ENCODE measurements around the gene MYADML2.

MYADML2 gene

DNA sequence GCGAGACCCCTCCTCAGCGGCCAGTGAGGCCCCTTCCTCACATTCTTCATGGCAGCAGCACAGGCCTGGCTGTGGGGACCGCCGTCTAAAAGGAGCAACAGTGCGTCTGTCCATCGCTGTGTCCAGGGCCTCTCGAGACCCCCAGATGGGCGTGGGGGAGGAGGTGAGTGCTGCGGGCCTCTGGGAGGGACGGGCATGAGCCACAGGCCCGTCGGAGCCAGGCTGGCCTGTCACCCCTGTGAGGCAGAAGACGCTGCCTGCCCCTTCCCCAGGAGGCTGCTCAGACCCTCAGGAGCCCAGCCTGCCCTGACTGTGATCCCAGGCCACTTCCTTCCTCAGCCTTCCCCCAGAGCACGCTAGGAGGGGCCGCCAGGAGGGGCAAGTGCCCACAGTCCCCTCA lies 7.8 kb downstream of the MYADML2 start:
- no peak for ATAC-seq
- DNase-seq = no peak

DNA sequence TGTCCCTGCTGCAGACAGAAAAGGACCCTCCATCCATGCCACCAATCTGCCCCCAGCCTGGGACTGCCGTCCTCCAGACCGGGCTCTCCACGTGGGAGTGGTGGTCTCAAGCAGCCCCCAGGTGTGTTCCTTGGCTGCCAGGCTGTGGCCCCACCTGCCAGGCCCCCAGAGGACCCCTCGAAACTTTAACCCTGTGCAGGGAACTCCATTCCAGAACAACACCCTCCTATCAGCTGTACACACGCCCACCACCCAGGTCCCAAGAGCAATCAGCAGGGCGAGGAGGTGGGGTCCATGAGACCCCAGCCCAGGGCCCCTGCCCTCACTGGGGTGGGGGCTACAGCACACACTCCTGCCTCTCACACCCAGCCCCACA lies 11.3 kb downstream of the MYADML2 start:
- no peak for DNase-seq
- ATAC-seq = no peak

DNA sequence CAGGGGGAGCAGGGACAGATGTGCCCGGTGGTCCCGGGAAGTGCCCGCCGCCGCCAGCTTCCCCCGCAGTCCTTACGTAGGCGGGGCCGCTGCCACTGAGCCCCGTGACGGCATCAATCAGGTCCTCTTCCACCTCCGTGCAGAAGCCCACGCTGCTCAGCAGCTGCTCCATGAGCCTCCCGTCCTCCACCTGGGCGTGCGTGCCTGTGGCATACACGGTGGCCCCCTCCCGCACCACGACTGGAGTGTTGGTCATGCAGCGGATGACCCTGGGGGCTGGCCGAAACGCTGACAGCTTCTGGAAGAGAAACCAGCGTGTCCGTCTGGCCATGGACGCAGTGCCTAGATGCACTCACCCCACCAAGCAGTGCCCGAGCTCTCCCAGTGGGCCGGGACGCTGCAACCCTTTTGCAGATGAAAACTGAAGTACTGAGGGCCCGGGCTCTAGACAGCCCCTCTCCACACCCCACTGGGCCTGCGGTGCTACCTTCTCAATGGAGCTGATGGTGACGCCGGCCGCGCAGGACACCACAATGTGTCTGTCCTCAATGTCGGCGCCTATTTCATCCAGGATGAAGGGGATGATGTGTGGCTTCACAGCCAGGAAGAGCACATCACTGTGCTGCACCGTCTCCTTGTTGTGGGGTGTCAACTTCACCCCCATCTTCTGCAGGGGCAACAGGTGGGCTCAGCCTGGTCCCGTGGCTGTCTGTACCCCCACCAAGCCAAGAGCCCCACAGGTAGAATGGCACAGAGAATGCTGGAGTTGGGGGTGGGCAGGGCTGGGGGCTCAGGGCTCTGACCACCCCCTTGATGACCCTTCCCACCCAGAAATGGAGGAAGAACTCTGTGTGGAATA lies 12.0 kb downstream of the MYADML2 start:
- ATAC-seq = no peak

DNA sequence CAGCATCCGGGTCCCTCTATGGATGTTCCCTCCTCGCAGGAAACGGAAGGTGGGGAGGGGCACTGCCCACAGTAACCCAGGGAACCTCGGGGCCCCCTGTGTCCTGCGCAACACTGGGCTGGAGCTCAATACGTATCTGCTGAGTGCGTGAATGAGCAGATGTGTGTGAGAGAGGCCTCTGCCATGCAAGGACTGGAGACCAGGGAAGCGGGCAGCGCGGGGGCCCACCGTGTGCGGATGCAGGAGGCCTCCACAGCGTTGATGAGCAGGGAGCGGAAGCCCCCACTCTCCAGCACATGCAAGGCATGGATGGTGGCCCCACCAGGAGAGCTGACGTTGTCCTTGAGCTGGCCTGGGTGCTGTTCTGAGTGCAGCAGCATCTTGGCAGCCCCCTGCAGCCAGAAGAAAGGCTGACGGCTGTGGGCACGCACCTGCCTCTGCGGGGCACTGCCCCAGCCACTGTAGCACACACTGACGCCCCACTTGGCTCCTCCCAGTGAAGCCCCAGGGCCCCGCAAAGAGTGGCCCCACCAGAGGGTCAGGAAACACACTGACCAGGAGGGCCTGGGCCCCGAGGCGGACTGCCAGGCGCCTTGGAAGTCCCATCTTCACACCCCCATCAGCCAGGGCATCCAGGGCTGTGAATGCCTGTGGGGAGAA lies 12.8 kb downstream of the MYADML2 start:
- ATAC-seq (no peak), DNase-seq (no peak)

More for the DNA sequence above, 12.0 kb downstream of the MYADML2 start:
- DNase-seq = no peak

DNA sequence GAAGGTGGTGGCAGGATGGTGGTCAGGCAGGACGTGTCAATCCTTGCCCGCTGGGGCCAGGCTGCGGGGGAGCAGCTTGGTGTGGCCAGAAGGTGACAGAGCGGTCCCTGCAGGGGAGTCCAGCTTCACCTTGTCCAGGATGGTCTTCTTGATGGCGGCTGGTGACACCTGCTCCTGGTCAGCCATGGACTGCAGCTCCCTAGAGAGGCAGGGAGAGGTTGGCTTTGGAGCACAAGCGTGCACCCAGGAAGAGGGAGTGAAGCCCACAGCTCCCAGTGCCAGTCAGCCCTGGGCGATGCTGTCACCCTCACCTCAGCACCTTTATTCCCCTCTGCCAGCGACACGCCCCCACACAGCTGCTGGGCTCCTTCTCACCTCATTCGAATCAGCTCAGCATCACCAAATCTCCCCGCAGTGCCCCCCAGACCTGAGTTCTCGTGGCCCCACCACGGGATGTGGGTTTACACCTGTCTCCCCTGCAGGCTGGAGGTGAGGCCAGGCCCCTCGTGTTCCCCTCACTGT lies 13.8 kb downstream of the MYADML2 start:
- ATAC-seq (no peak), DNase-seq (no peak)

DNA sequence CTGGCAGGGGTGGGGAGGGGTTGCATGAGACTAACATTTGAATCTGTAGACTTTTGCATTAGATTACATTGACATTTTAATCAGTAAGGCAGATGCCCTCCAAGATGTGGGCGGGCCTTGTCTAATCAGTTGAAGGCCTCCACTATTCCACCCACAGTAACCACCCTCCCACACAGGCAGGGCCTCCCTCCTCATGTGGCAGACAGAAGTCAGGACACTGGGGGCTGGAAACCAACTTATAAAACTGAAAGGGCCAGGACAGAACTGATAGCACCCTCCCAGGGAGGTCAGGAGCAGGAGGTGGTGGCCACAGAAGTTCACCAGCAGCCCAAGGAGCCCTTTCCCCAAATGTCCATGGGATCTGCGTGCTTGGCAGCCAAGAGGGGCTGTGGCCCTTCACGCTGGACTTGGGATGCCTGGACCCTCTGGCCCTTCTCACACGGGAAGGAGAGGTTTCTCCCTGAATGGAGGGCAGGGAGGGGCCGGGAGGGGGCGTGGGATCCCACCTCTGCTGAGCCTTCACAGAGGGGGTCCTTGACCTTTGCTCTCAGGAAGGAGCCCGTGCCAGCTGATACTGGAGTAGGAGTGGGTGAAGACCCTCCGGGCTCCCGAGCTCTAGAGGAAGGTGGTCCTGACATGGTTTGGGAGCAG lies 14.6 kb downstream of the MYADML2 start:
- no peak for ATAC-seq
- DNase-seq = no peak

DNA sequence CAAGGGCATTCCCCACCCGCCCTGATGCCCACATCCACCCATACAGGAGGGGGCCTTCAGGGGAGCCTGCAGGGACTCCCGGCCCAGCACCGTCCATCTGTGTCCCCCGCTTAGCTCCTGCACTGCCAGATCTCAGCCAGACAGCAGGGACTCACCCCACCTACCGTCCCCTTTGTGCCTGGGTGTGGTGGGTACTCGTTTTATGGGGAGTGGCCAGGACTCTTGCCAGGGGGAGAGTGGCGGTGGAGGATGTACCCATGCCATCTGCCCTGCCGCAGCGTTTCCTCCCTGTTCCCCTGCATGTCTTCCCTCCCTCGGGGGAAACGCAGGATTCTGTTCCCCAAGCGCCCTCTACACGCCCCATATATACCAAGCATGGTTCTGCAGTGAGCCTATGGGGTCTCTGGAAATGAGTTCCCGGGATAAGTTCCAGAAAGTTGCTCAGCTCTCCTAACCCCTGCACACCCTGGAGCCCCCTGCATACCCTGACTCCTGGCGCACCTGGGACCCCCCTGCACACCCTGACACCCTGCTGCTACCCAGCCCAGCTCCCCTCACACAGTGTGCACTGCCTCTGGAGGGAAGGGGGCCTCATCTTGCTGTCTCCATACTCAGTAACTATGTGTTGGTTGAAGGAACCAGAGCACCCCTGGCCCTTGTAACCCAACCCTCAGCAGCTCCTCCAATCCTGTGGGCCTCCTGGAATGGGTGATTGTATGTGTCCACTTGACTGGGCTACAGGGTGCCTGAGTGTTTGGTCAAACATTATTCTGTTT lies 15.3 kb downstream of the MYADML2 start:
- DNase-seq (no peak), ATAC-seq (no peak)

DNA sequence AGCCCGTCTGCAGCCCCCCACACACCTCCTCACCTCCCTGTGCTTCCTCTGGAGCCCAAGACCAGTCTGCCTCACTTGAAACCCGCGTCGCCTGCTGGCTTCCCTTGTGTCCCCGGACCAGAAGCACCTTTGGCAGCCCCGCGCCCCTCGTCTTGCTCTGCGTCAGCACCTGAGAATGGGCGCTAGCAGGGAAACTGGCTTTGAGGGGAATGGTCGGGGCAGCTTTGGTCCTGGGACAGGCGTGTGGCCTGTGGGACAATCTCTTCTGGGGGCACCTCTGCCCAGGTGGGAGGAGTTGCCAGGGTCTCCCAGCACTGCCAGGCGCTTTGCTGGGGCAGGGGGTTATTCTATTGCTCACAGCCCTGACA lies 15.9 kb downstream of the MYADML2 start:
- no peak for DNase-seq
- ATAC-seq = no peak

DNA sequence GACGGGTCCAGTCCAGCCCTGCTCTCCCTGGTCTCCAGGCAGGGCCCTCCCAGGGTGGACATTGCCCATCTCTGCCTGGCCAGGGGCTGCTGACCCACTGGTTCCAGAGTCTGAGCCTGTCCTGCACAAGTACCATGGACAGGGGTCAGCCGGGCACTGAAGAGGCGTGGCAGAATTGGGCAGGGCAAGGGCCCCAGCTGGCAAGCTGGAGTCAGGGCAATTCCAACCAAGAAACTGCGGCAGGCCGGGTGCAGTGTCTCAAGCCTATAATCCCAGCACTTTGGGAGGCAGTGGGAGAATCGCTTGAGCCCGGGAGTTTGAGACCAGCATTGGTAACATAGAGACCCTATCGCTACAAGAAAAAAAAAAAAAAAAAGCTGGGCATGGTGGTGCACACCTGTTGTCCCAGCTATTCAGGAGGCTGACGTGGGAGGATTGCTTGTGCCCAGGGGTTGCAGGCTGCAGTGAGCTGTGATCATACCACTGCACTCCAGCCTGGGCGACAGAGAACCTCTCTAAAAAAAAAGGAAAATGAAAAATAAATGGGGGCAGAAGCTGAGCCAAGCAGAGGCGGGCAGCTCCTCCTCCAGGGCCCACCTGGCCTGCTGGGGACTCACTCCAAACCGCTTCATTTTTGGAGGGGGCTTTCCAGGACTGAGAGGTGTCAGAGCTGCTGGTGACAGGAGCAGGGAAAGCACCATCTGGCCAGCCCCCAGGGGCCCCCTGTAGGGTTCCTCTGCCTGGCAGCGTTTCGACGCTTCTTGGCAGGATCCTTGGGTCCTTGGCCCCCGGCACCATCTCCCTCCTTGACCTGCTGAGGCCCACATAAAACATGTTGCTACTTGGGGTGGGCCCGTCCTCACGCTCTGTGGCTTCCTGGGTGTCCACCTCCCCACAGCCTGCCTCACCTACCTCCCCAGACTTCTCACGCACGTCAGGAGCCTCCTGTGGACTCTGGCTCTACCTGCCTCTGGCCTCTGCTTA lies 16.6 kb downstream of the MYADML2 start:
- no peak for ATAC-seq
- DNase-seq = peak; percentile 37

DNA sequence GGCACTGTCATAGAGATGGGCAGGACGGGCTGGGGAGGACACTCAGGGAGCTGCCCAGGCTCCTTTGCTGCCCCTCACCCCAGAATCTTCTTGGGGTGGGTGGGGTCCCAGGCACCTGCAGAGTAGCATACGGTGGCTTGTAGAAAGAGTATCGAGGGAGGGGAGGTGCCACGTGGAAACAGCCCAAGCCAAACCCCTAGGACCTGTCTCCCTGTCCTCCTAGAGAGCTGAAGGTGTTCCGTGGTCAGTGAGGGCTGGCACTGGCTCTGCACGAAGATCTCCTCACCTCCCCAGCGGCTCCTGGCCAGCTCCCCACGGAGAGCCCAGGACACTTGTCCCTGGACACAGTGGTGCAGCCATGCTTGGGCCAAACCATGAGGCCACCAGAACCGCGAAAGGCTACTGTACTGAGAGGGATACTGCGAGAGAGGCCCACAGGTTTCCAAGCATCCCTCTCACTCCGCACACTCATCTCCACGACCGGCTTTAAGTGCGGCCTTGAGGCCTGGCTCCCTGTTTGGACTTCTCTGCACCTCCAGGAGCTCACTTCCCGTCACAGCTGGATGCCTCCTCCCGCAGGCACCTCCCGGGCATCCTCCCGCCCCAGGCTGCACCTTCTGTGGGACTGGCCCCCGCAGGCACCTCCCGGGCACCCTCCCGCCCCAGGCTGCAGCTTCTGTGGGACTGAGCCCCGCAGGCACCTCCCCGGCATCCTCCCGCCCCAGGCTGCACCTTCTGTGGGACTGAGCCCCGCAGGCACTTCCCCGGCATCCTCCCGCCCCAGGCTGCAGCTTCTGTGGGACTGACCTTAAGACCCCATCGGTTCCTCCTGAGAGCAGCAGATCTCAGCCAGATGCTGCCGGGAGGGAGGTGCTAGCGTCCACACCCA lies 17.5 kb downstream of the MYADML2 start:
- ATAC-seq = no peak
- DNase-seq = no peak

DNA sequence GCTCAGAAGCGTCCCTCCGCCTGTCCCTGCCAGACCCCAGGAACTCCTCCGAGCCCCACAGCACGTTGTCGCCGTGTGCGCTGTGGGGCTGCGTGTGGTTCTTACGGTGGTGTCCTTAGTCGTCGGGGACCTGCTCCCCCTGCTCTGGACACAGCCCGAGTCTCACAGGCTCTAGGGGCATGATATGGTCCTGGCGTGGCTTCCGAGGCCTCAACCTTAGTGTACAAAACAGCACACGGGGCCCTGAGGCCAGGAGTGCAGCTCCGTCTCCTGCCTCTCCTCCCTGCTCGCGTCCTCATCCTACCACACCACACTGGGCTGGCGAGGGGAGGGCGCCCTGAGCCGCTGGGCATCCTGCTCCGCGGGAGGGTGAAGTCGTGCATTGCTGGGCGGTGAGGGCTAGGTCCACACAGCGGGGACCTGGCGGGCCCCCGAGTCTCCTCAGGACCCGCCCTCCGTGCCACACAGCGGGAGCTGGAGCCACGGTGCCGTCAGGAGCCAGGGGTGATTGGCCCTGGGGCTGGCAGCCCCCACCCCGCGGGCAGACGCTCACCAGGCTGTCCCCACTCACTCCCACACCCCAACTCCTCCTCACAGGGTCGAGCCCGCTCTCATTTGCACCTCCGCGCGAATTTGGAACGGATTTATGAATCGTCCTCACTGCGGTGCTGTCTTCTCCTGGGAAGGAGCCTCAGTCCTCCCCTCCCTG lies 18.3 kb downstream of the MYADML2 start:
- DNase-seq (peak; percentile 29), ATAC-seq (no peak)

DNA sequence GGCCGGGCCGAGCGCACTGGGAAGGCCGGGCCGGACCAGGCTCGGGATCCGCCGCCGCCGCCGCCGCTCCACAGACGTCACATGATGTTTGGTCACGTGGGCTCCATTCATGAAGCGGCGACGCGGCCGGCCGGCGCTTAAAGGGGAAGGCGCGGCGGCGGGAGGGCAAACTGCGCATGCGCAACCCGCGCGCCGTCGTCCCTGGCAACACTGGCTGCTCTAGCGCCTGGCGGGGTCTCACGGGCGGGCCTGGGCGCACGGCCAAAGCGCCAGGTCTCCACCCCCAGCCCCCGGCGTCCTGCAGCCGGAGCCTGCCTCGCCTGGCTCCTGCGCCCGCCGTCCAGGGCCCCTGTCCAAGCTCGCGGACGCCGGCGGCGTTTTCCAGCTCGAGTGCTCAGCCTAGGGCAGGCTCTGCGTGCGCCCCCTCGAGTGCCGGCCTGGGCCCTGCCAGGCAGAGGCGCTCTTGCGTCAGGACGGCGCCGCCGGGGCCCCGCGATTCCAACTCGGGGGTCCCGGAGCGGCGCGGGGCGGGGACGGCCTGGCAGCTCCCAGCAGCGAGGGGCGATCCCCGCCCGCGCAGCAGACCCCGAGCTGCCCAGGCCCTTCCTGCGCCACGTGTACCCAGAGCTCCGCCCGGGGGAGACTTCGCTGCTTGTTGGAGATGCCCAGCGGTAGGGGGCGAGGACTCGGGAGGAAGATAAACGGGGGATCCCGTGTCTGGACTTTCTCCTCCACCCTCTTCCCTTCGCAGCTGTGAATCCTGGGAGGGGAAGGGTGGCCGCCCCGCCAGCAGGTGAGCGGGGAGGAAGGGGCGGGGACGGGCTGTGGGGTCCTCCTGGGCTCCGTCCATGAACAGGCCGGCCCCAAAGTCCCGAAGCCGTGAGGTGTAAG lies 19.1 kb downstream of the MYADML2 start, which contains the start of gene MAFG:
Gene MAFG, minus strand, starts transcription at position 83 of the 891 bp plus-strand sequence. CDS start 4,550 bp downstream, outside the sequence.
- ATAC-seq = peak; percentile 66

DNA sequence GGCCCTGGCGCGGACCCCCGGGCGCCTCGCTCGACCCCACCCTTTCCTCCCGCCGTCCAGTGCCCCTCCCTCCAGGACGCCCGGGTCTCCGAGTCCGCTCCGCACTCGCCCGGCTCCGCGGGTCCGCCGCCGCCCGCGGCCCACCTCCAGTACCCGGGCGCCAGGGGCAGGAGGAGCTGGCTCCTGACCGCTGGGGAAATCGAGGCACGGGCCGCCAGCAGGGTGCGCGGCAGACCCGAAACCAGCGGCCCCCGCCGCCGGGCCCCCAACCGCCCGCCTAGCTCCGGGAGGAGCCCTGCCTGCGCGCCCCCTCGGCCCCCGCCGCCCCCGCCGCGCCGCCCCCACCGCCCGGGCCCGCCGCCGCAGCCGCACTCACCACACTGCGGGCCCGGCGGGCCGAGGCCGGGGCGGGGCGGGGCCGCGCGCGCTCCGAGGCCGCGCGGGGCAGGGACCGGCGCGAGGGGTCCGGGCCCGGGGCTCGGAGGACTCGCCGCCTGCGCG lies 19.8 kb downstream of the MYADML2 start:
- ATAC-seq (no peak), DNase-seq (no peak)

More for the DNA sequence above, 19.1 kb downstream of the MYADML2 start, which contains the start of gene MAFG:
- peak; percentile 93 for DNase-seq

DNA sequence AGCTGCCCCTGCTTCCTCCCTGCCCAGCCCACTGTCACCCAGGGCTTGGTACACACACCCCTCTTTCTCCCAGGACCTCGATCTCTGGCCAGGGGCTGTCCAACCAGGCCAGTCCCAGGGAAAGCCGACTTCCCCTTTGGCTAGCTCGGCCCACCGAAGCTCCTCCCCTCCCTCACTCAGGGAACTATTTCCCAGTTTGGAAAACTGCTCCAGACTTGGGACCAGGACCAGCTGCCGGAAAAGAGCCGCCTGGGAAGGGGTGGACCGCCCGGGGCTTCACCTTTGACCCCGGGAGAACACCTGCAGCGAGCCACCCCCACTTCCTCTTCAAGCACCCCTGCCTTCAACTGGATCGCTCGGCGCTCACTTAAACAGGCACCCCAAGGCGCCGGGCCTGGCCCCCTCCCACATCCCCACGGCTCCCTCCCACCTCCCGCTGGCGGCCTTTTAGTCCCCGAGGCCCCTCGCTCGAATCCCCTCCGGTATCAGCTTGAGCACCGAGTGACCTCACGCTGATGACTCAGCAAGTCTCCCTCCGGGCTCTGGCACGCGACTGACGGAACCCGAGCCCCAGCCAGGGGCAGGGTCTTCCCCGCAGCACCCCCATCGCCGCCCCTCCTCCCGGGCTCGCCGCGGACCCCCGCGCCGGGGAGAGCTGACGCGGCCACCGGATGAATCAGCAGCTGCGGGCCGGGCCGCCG lies 20.4 kb downstream of the MYADML2 start:
- peak; percentile 73 for DNase-seq
- peak; percentile 16 for ATAC-seq

DNA sequence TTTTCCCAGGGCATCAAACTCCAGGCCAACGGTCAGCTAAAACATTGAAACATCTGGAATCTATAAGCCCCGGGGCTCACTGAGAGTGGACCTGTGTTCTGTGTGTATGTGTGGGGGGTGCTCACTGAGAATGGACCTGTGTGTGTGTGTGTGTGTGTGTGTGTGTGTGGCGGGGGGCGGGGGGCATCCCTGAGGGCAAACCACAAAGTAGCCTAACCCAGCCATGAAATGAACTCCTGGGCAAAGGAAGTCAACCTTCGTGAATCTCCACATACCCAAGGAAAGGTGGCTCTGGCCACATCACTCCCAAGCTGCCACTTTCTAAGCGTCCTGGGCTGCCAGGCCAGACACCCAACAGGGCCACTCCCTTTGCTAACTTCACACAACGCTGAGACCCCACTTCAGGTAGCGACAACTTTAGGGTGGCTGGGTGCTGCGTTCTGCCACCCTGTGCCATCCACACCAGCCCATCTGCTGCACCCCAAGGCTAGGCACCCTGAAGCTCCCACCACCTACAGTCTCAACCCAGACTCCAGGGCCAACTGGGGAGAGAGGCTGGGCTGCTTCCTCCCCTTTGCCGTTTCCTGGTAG lies 21.1 kb downstream of the MYADML2 start:
- ATAC-seq = no peak
- DNase-seq = no peak
